Brain microvascular endothelial cell (primary cell): ENCODE data around the gene MYO10.

Source experiments
- DNase-seq: peaks from one replicate; pipeline ENCODE4 v3.0.0-alpha.2; 2020
- H3K27ac ChIP-seq: fragments of 250-450 bp; sonication (Bioruptor Pico); 2 replicates; pipeline ENCODE4 v1.5.1; 2020; ENCODE audit warnings: mild to moderate bottlenecking, moderate library complexity
- H3K27me3 ChIP-seq: fragments of 250-450 bp; sonication (Bioruptor Pico); replicated peaks from 2 replicates; pipeline ENCODE4 v1.5.1; 2020; ENCODE audit warnings: mild to moderate bottlenecking
- H3K36me3 ChIP-seq: fragments of 250-450 bp; sonication (Bioruptor Pico); replicated peaks from 2 replicates; pipeline ENCODE4 v1.5.1; 2020; ENCODE audit warnings: mild to moderate bottlenecking
- H3K4me3 ChIP-seq: 2 replicates; pipeline ENCODE4 v1.5.1; 2011; ENCODE audit warnings: low read depth, mild to moderate bottlenecking, control low read depth, low read length, moderate library complexity
- in situ Hi-C: cut with HindIII; loops from 2 replicates; pipeline ENCODE4 v1.10.0; 2017; ENCODE audit warnings: low sequenced_read_pairs, low pct_ligation_motif_present
- TF ChIP-seq, protein P1 (sequence below): IDR thresholded peaks from 2 replicates; pipeline ENCODE4 v1.5.1; 2011; ENCODE audit warnings: low read depth, mild to moderate bottlenecking, moderate library complexity, low read length, control low read depth, inconsistent platforms; ENCODE audit errors: missing control alignments

MYO10 gene

GRCh38 chr5:16914108-16914435 lies 22.0 kb downstream of the MYO10 start:
- no peaks in the 10 kb centered on the region for H3K27me3 ChIP-seq
- no peak for DNase-seq
- no peak overlapping the region for H3K4me3 ChIP-seq
- TF ChIP-seq, protein P1, sequence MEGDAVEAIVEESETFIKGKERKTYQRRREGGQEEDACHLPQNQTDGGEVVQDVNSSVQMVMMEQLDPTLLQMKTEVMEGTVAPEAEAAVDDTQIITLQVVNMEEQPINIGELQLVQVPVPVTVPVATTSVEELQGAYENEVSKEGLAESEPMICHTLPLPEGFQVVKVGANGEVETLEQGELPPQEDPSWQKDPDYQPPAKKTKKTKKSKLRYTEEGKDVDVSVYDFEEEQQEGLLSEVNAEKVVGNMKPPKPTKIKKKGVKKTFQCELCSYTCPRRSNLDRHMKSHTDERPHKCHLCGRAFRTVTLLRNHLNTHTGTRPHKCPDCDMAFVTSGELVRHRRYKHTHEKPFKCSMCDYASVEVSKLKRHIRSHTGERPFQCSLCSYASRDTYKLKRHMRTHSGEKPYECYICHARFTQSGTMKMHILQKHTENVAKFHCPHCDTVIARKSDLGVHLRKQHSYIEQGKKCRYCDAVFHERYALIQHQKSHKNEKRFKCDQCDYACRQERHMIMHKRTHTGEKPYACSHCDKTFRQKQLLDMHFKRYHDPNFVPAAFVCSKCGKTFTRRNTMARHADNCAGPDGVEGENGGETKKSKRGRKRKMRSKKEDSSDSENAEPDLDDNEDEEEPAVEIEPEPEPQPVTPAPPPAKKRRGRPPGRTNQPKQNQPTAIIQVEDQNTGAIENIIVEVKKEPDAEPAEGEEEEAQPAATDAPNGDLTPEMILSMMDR: no peak
- H3K27ac ChIP-seq: no peak overlapping the region
- in situ Hi-C loops: no loop called here
- H3K36me3 ChIP-seq: no peaks in the 10 kb centered on the region

DNA sequence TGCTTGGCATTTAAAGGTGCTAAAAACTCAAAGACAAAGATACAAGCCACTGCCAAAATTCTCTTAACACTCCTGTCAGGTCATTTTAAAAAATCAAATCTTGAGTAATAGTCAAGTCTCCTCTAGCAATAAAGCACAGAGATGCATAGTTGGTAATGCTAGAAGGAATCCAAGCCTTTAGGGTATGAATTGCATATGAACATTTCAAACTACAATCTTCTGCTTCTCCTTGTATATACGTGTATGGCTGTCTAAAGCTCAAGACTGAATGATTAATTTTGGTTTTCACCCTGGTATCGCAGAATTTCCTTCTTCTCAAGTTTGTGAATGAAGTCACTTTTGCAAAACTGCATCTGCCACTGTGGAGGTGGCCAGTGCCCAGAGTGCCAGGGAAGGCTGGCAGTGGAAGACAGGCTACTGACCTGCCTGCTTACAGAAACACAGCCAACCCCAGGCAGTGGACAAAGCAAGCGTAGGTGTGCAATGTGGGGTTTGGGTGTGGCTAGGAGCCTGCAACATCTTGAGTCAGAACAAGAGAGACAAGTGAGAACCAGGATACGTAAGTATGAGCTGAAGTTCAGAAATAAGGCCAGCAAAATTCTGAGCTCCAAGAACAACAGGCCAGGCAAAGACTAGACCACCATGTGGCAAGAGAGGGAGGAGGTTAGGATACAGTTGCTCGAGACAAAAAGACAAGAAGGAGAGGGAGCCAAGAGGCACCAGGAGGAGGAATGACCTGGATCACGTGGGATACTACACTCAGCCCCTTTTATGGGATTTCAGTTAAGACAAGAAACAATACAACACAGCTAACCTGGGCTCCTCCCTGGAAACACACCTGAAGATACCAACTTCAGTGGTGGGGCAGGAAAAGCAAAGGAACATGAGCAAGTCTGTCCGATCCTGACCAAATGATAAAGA lies 22.6 kb downstream of the MYO10 start:
- H3K27ac ChIP-seq: no peak overlapping the region
- no peaks in the 10 kb centered on the region for H3K27me3 ChIP-seq
- no peak for DNase-seq
- TF ChIP-seq, protein P1: no peak
- no peak overlapping the region for H3K4me3 ChIP-seq
- in situ Hi-C loops: no loop called here
- no peaks in the 10 kb centered on the region for H3K36me3 ChIP-seq

DNA sequence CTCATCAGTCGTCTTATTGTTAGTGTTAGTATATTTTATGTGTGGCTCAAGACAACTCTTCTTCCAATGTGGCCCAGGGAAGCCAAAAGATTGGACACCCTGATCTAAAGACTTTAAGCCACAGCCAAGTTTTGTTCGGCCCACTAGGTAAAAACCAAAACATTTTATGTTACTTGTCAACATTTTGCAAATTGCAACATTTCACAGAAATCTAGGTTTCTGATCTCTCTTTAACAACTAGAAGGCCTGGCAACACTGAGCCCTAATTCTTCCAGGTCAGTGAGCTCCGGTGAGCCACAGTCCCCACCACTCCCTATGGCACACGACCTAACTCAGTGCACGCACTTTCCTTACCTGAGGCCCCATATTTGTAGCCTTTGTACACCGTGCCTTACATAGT lies 24.0 kb downstream of the MYO10 start:
- H3K27me3 ChIP-seq: no peaks in the 10 kb centered on the region
- peaks cover 3% of the 10 kb centered on the region for H3K36me3 ChIP-seq
- no peak for DNase-seq
- in situ Hi-C loops: no loop called here
- no peak overlapping the region for H3K4me3 ChIP-seq
- H3K27ac ChIP-seq: no peak overlapping the region
- TF ChIP-seq, protein P1: no peak

DNA sequence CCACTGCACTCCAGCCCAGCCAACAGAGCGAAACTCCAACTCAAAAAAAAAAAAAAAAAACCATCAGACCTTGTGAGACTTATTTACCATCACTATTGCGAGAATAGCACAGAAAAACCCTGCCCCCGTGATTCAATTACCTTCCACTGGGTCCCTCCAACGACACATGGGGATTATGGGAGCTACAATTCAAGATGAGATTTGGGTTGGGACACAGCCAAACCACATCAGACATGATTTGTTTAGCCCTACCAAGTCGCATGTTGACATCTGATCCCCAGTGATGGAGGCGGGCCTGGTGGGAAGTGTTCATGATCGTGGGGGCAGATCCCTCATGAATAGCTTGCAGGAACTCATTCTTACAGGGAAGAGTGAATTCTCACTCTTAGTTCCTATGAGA lies 26.6 kb downstream of the MYO10 start:
- TF ChIP-seq, protein P1: no peak
- no peak for DNase-seq
- H3K27ac ChIP-seq: no peak overlapping the region
- H3K36me3 ChIP-seq: peaks cover 3% of the 10 kb centered on the region
- H3K27me3 ChIP-seq: no peaks in the 10 kb centered on the region
- H3K4me3 ChIP-seq: no peak overlapping the region
- in situ Hi-C loops: no loop called here

- Histone ChIP-seq H3K4me3 (no peak overlapping the region), H3K27ac (no peak overlapping the region), H3K27me3 (no peaks in the 10 kb centered on the region), H3K36me3 (peaks cover 3% of the 10 kb centered on the region)
- in situ Hi-C loops: no loop called here
- DNase-seq: no peak
- TF ChIP-seq, protein P1: no peak
Observed at GRCh38 chr5:16907270-16907669, 28.8 kb downstream of the MYO10 start.

DNA sequence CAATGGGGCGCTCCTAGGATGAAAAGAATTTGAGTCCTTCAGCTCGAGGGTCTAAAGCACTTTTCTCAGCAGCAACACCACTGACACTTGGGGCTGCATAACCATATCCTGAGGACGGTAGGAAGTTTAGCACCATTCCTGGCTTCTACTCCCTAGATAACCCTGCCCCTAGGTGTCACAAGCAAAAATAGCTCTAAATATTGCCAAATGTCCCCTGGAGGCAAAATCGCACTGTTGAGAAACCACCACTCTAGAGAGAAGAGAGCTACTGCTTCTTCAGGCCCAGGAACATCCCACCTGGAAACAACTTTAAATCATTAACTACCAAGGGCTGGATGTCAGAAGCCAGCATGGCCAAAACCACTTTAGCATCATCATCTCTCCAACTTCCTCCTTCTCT lies 29.8 kb downstream of the MYO10 start:
- TF ChIP-seq, protein P1: no peak
- Histone ChIP-seq H3K4me3 (no peak overlapping the region), H3K36me3 (peaks cover 3% of the 10 kb centered on the region), H3K27me3 (no peaks in the 10 kb centered on the region), H3K27ac (no peak overlapping the region)
- DNase-seq: no peak
- in situ Hi-C loops: no loop called here
